Spinal cord (tissue), 10 donors: ENCODE results near the gene MYLK3. TPM values are rescaled to one million over a fixed set of nuclear protein-coding genes. Genes with fewer than 3 reads are reported as not detected.
"Not testable (repeated sequence)": the region's sequence is repeated elsewhere in the genome, so short reads cannot be mapped to it uniquely, and the experiment has no call there.

Source experiments
- DNase-seq, 6 donors: peaks; one replicate each; pipeline versions ENCODE4 v3.0.0 to v3.0.0-alpha.2; 2013 to 2015; ENCODE audit warnings: low spot score in 6 of 6, low read depth in 4 of 6
- H3K27ac ChIP-seq: one replicate; pipeline ENCODE4 v1.5.1; 2013; ENCODE audit warnings: low read depth, low read length, control low read depth
- H3K27me3 ChIP-seq: one replicate; pipeline ENCODE4 v1.6.1; 2013; ENCODE audit warnings: low read length; ENCODE audit not compliant: control insufficient read depth, insufficient read depth
- H3K36me3 ChIP-seq: one replicate; pipeline ENCODE4 v1.6.1; 2013; ENCODE audit warnings: low read length; ENCODE audit not compliant: control insufficient read depth, insufficient read depth
- H3K4me1 ChIP-seq: one replicate; pipeline ENCODE4 v1.6.1; 2013; ENCODE audit warnings: low read length; ENCODE audit not compliant: control insufficient read depth, insufficient read depth
- H3K4me3 ChIP-seq: one replicate; pipeline ENCODE4 v1.5.1; 2013; ENCODE audit warnings: low read depth, low read length, control low read depth
- H3K9me3 ChIP-seq: one replicate; pipeline ENCODE4 v1.6.1; 2013; ENCODE audit warnings: low read length; ENCODE audit not compliant: control insufficient read depth, insufficient read depth
- WGBS: methylation state at CpG from one replicate; pipeline ENCODE4 v1.1.5; 2013; ENCODE audit warnings: missing lambda C conversion rate; ENCODE audit not compliant: insufficient coverage; 5-methylcytosine and 5-hydroxymethylcytosine counted together
- polyA plus RNA-seq, 2 donors: library from polyadenylated mRNA; unstranded; fragments of 120-200 nt; gene quantifications; one replicate each; pipeline ENCODE4 v1.2.1, GENCODE V29; 2013; ENCODE audit not compliant: insufficient read length in 2 of 2
- total RNA-seq, 2 donors: library from RNA; depleted of rRNA in 1 of 2; stranded (reverse); fragments of 120-200 nt in 1 of 2; fragments of >200 nt in 1 of 2; gene quantifications; one replicate each; pipeline versions ENCODE4 v1.2.3 to v1.2.4, GENCODE V29; 2013 to 2014
- donor health status: healthy.

MYLK3 gene
- total and polyA plus RNA-seq, 4 donors: 4.0 to 7.3 (median 6.5) TPM

GRCh38 chr16:46785076-46785845 lies 37.1 kb upstream of the MYLK3 start:
- WGBS: 61% methylated on average over 2 of the region's 3 CpGs
- Histone ChIP-seq H3K36me3 (no peaks in the 10 kb centered on the region), H3K4me1 (peaks cover 4% of the 10 kb centered on the region), H3K4me3 (no peak overlapping the region), H3K27ac (no peak overlapping the region), H3K9me3 (no peaks in the 10 kb centered on the region), H3K27me3 (no peaks in the 10 kb centered on the region)
- no peak for DNase-seq

- H3K27me3 ChIP-seq, H3K9me3 ChIP-seq, H3K4me1 ChIP-seq, DNase-seq, H3K36me3 ChIP-seq, H3K27ac ChIP-seq, H3K4me3 ChIP-seq: not testable (repeated sequence)
- WGBS: 80% methylated on average over 1 of the region's 2 CpGs
These were observed 36.4 kb upstream of the MYLK3 start for GRCh38 chr16:46784569-46784968.

- no peak overlapping the region for H3K4me3 ChIP-seq
- no peak for DNase-seq
- H3K36me3 ChIP-seq: no peaks in the 10 kb centered on the region
- H3K9me3 ChIP-seq: no peaks in the 10 kb centered on the region
- no peak overlapping the region for H3K27ac ChIP-seq
- no peaks in the 10 kb centered on the region for H3K4me1 ChIP-seq
- no peaks in the 10 kb centered on the region for H3K27me3 ChIP-seq
- 90% methylated on average over 2 of the region's 4 CpGs for WGBS
These were observed 35.7 kb upstream of the MYLK3 start for GRCh38 chr16:46783800-46784199.

- Histone ChIP-seq H3K27me3 (no peaks in the 10 kb centered on the region), H3K27ac (no peak overlapping the region), H3K36me3 (no peaks in the 10 kb centered on the region), H3K4me1 (no peaks in the 10 kb centered on the region), H3K4me3 (no peak overlapping the region), H3K9me3 (no peaks in the 10 kb centered on the region)
- DNase-seq: no peak
- no CpG with 5 or more reads among the region's 2 CpGs for WGBS
These were observed 34.2 kb upstream of the MYLK3 start for GRCh38 chr16:46782320-46782719.

- no peak overlapping the region for H3K27ac ChIP-seq
- WGBS: 83% methylated on average over 11 of the region's 12 CpGs
- H3K4me3 ChIP-seq: no peak overlapping the region
- no peaks in the 10 kb centered on the region for H3K36me3 ChIP-seq
- H3K27me3 ChIP-seq: no peaks in the 10 kb centered on the region
- no peaks in the 10 kb centered on the region for H3K4me1 ChIP-seq
- H3K9me3 ChIP-seq: no peaks in the 10 kb centered on the region
- no peak for DNase-seq
These were observed 29.7 kb upstream of the MYLK3 start for GRCh38 chr16:46777804-46778203.

- Histone ChIP-seq H3K9me3 (no peaks in the 10 kb centered on the region), H3K36me3 (no peaks in the 10 kb centered on the region), H3K4me1 (no peaks in the 10 kb centered on the region), H3K27ac (no peak overlapping the region), H3K27me3 (no peaks in the 10 kb centered on the region), H3K4me3 (no peak overlapping the region)
- WGBS: 94% methylated on average over 2 of the region's 4 CpGs
- DNase-seq: no peak
These were observed 27.1 kb upstream of the MYLK3 start for GRCh38 chr16:46775214-46775613.

- Histone ChIP-seq H3K4me3 (no peak overlapping the region), H3K36me3 (no peaks in the 10 kb centered on the region), H3K9me3 (no peaks in the 10 kb centered on the region), H3K4me1 (no peaks in the 10 kb centered on the region), H3K27ac (no peak overlapping the region), H3K27me3 (no peaks in the 10 kb centered on the region)
- 80% methylated on average over 1 of the region's 3 CpGs for WGBS
- DNase-seq: no peak
These were observed 26.6 kb upstream of the MYLK3 start for GRCh38 chr16:46774743-46775177.

GRCh38 chr16:46772463-46772862 lies 24.3 kb upstream of the MYLK3 start:
- no peak overlapping the region for H3K27ac ChIP-seq
- H3K9me3 ChIP-seq: no peaks in the 10 kb centered on the region
- H3K27me3 ChIP-seq: no peaks in the 10 kb centered on the region
- no peak overlapping the region for H3K4me3 ChIP-seq
- H3K36me3 ChIP-seq: no peaks in the 10 kb centered on the region
- H3K4me1 ChIP-seq: no peaks in the 10 kb centered on the region
- WGBS: 93% methylated on average over 3 of the region's 4 CpGs
- no peak for DNase-seq

- Histone ChIP-seq H3K27ac (no peak overlapping the region), H3K4me3 (no peak overlapping the region), H3K9me3 (no peaks in the 10 kb centered on the region), H3K36me3 (no peaks in the 10 kb centered on the region), H3K4me1 (no peaks in the 10 kb centered on the region), H3K27me3 (no peaks in the 10 kb centered on the region)
- 50% methylated on average over 2 of the region's 8 CpGs for WGBS
- DNase-seq: no peak
These were observed 20.7 kb upstream of the MYLK3 start for GRCh38 chr16:46768809-46769208.

- no peak overlapping the region for H3K4me3 ChIP-seq
- 92% methylated on average over 5 of the region's 7 CpGs for WGBS
- H3K27me3 ChIP-seq: no peaks in the 10 kb centered on the region
- H3K36me3 ChIP-seq: no peaks in the 10 kb centered on the region
- H3K27ac ChIP-seq: no peak overlapping the region
- no peak for DNase-seq
- H3K4me1 ChIP-seq: peaks cover 6% of the 10 kb centered on the region
- H3K9me3 ChIP-seq: no peaks in the 10 kb centered on the region
These were observed 16.9 kb upstream of the MYLK3 start for GRCh38 chr16:46765050-46765449.
